Cerebellar nuclear complex (tissue), 1 donor: ENCODE measurements around the gene STMP1.
"Not testable (repeated sequence)": the region's sequence is repeated elsewhere in the genome, so short reads cannot be mapped to it uniquely, and the experiment has no call there.

Source experiments
- DNase-seq, 2 experiments: peaks; one replicate each; lab custom pipeline; 2025; lab: John Stamatoyannopoulos, UW

STMP1 gene

DNA sequence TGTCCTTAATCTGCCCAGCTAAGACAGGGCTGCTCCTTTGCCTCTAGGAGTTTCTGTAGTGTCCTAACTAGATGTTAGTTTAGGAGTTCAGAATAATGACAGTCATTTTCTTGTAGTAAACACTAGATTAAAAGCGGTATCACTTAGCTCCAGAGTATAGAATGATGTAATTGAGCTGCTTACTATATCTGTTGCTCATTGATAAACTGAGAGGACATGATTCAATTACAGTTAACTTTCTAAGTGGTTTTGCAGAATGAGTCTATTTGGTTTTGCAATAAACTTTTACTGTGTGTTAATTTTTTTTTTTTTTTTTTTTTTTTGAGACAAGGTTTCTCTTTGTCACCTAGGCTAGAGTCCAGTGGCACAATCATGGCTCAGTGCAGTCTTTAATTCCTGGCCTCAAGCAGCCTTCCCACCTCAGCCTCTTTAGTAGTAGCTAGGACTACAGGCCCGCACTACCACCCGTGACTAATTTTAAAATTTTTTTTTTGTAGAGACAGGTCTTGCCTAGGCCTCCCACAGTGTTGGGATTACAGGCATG lies 1.8 kb downstream of the STMP1 start:
- DNase-seq, result no peak

GRCh38 chr7:135665042-135665441 lies 2.7 kb downstream of the STMP1 start:
- no peak for DNase-seq

DNA sequence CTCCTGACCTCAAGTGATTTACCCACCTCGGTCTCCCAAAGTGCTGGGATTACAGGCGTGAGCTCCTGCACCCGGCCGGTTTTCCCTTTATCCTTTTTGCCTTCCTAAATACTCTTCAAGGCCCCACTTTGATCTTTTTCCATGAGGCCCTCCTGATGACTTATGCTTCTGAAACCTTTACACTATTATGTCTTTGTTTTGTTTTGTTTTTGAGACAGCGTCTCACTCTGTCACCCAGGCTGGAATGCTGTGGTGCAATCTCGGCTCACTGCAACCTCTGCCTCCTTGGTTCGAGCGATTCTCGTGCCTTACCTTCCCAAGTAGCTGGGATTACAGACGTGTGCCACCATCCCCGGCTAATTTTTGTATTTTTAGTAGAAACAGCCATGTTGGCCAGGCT lies 3.8 kb downstream of the STMP1 start:
- no peak for DNase-seq

- DNase-seq, result no peak
Observed at GRCh38 chr7:135666846-135667245, 4.5 kb downstream of the STMP1 start.

- DNase-seq, result not testable (repeated sequence)
Observed at GRCh38 chr7:135667626-135668025, 5.3 kb downstream of the STMP1 start.

DNA sequence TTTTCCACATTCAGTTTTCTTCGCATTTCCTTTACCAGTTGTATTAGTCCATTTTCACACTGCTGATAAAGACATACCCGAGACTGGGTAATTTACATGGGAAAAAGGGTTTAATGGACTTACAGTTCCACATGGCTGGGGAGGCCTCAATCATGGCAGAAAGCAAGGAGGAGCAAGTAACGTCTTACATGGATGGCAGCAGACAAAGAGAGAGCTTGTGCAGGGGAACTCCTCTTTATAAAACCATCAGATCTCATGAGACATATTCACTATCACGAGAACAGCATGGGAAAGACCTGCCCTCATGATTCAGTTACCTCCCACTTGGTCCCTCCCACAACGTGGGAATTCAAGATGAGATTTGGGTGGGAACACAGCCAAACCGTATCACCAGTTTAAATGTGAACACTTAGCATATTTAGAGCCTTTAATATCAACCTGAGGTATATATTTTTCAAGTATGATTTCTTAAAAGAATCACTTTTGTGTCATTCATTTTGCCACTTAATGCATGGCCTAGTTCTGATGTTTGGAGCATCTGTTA lies 6.6 kb downstream of the STMP1 start:
- DNase-seq, result not testable (repeated sequence)

DNA sequence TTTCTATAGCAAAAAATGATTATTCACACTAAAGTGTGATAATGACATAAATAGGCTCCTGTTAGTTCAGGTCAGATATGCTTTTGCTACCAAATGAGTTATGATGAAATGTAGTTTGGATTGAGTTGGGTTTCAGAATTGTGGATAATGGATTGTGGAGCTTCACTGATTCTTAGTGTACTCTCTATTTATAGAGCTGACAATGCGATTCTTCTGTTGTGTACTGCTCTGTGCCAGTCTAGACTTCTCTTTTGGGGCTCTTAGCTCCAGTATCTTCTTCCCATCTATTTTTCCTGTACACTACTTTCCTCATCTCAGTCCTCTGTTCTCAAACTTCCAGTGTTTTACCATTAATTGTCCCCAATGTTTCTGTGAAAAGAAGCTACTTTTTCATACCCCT lies 7.5 kb downstream of the STMP1 start:
- no peak for DNase-seq

DNA sequence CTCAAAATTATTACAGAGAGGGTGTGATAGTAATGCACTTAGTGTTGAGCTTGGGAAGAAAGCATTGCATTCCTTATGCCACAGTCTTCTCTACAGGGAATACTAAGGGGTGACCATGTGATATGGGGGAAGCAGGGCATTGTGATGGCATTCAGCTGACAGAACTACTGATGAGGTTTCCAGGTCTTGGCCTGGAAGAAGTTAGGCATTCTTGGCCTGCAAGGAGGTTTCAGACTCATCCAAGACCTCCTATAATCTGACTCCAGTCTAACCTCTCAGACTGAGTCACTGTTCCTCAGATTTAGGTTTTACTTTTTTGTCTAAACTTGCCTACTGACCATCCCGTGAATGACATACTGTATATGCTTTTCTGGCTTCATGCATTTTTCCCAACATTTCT lies 7.9 kb downstream of the STMP1 start:
- no peak for DNase-seq

- DNase-seq, result no peak
Observed at GRCh38 chr7:135672560-135673359, 10.4 kb downstream of the STMP1 start.

GRCh38 chr7:135673360-135673706 lies 11.0 kb downstream of the STMP1 start:
- DNase-seq, result no peak

- no peak for DNase-seq
Observed at GRCh38 chr7:135678612-135679575, 16.6 kb downstream of the STMP1 start.

GRCh38 chr7:135681762-135682161 lies 19.4 kb downstream of the STMP1 start:
- no peak for DNase-seq

DNA sequence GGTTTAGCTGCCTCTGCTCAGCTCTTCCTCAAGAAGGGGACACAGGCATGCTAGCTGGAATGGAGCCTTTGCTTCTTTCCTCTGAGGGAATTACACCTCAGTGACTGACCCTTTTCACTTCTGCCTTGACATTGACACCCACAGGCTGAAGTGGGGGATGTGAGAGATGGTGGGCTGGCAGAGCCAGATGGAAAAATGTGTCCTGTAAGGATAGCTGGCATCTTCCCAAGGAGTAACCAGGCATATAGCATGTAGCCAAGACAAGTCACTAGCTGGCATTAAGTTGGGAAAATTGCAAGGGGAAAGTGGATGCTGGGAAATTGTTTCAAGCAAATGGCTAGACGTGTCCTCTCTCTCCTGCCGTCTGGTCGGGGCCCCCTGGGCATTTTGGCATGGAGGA lies 19.9 kb downstream of the STMP1 start:
- DNase-seq, result no peak

DNA sequence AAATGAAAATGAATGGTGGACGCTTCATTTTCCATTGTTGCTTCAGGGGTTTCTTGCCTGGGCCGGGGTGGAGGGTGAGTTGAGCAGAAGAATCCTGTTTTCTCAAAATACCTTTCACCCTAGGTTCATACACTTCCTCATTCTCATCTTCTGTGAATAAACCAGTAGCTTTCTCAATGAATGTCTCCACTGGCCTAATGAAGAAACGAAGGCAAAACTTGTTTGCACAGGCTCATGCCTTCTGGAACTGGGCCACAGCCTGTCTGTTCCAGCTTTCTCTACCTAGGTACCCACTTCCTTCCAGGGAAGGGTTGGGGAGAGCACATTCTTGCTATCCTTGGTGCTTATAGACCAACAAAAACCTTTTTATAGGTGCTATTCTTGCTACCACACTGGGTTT lies 21.3 kb downstream of the STMP1 start:
- DNase-seq, result no peak

- no peak for DNase-seq
Observed at GRCh38 chr7:135684136-135684535, 21.8 kb downstream of the STMP1 start.

DNA sequence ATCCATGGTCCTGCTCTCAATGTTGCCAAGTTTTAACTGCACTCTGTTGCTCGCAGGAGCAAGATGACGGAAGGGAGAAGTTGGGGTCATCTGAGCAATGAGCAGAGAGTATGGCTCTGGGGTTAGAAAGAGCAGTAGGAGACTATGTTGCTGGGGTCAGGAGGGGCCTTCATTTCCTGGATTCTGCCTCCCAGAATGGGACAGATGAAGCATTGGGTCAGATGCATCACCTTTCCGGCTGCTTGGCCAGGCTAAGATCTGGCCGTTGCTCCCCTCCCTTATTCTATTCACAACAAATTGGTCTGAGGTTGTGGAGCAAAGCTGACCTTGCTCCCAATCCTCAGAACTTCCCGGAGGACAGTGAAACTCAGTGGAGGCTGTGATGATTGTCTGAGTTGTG lies 22.4 kb downstream of the STMP1 start:
- no peak for DNase-seq

DNA sequence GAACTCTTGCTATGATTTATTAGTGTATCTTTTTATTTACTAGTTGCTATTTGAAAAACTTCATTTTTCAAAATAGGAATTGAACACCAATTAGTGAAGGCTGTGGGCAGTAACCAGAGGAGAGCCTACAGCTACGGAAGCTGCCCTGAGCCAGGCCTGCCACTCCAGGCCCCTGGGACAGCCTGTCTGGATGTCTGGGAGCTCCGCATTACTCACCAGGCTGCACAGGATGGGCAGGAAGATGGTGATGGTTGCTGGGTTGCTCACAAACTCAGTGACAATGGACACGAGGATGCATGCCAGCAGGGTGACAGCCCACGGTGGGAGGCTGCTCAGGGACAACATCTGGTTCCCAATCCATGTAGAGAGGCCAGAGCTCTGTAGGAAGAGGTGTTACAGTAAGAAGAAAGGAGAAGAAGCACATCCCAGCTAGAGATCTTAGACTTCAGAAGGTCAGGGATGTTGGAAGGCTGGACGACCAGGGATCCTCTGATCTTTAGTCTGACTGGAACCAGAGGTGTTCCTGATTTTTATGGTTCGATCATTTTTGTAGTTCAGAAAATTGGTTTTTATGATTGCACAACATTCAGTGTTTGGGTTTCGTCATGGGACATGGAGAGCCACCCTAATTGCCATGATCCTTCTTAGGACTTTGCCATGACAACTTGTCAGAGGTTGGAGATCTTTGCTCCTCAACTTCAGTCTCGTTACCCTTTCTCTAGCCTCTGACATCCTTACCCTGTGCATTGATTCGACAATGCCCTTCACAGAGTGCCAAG lies 23.2 kb downstream of the STMP1 start:
- no peak for DNase-seq

DNA sequence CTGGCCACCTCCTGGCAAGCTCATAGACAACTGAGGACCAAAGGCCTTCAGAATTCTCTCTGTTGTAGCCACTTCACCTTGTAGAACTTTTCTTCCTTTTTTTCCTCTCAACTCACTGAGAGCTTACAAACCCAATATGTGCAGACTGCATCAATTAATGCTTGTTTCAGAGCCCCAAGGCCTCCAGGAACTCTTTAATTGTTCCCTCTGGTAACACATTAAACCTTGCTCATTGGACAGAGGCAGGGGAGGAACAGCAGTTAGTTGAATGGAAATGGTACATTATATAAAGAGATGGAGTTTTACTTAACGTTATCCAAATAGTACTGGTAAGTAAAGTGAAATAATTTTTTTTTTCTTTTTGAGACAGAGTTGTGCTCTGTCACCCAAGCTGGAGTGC lies 25.2 kb downstream of the STMP1 start:
- DNase-seq, result no peak

DNA sequence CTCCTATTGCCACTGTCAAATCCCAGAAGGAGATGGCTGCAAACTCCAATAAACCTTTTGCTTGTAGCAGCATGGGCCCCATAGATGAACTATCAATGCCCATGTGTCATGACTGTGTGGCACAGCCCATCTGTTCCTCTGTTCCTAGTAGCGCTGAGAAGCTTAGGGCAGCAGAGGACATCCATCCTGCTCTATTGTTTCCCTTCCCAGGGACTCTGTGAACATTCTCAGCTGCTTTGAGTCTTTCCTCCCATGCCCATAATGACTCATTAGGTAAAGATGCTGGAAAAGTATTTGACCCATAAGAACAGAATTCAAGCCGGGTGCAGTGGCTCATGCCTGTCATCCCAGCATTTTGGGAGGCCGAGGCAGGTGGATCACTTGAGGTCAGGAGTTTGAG lies 28.3 kb downstream of the STMP1 start:
- DNase-seq, result no peak

GRCh38 chr7:135692055-135692454 lies 29.7 kb downstream of the STMP1 start:
- DNase-seq, result no peak

DNA sequence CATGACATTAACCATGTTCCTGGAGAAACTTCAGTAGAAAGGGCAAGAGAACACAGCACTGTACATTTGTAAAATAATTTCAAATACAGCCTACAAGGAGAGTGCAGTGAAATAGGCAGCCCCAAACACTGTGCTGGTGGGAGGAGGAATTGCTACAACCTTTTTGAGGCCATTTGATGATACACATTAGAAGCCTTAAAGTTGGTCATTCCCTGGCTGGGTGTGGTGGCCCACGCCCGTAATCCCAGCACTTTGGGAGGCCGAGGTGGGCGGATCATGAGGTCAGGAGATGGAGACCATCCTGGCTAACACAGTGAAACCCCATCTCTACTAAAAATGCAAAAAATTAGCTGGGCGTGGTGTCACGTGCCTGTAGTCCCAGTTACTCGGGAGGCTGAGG lies 30.3 kb downstream of the STMP1 start:
- not testable (repeated sequence) for DNase-seq

- DNase-seq, result no peak
Observed at GRCh38 chr7:135693558-135693957, 31.2 kb downstream of the STMP1 start.
